Panc1 (cell line): ENCODE measurements around the gene SLC14A1.

Source experiments
- CTCF ChIP-seq: fragments of 450-650 bp; IDR thresholded peaks from 2 replicates; pipeline ENCODE4 v1.5.1; 2017; ENCODE audit warnings: mild to moderate bottlenecking
- POLR2AphosphoS5 ChIP-seq: IDR thresholded peaks from 2 replicates; pipeline ENCODE4 v1.6.1; 2012; ENCODE audit warnings: mild to moderate bottlenecking, low read depth, low read length, moderate library complexity
- REST ChIP-seq, 2 experiments: IDR thresholded peaks; 2 replicates each; pipeline ENCODE4 v1.6.1; 2011 to 2012; ENCODE audit warnings: low read depth in 2 of 2, control low read depth in 1 of 2, low read length in 1 of 2, mild to moderate bottlenecking in 1 of 2, moderate library complexity in 1 of 2; ENCODE audit not compliant: insufficient read depth in 1 of 2
- SIN3A ChIP-seq: IDR thresholded peaks from 2 replicates; pipeline ENCODE4 v1.6.1; 2012; ENCODE audit warnings: low read depth, mild to moderate bottlenecking, low read length, moderate library complexity, borderline replicate concordance; ENCODE audit not compliant: insufficient read depth
- TCF7L2 ChIP-seq: IDR thresholded peaks from 2 replicates; pipeline ENCODE4 v1.6.1; 2011; ENCODE audit warnings: mild to moderate bottlenecking, low read depth, low read length, inconsistent platforms

GRCh38 chr18:45783097-45784075, 59.4 kb downstream of the SLC14A1 start:
- TF ChIP-seq CTCF (no peak), SIN3A (no peak), TCF7L2 (no peak), POLR2AphosphoS5 (no peak), REST (IDR thresholded peaks at IDR 0.05; ENCODE audit: insufficient read depth in 1 of 2, low read depth in 2 of 2, low read length in 1 of 2) (no peak)
